HG03354 (cell line): ENCODE data around the gene NCAN.
A peak's percentile ranks its signal among the peaks of the same experiment; 100 is the strongest.
"Not testable (repeated sequence)": the region's sequence is repeated elsewhere in the genome, so short reads cannot be mapped to it uniquely, and the experiment has no call there.

Experiments
- ATAC-seq: cut with Tn5 transposase; IDR thresholded peaks from one replicate; pipeline ENCODE4 v1.9.1; 2021; ENCODE audit warnings: mild to moderate bottlenecking; ENCODE audit not compliant: unreplicated experiment, poor library complexity, severe bottlenecking

NCAN gene

GRCh38 chr19:19223060-19223459 lies 11.3 kb downstream of the NCAN start:
- ATAC-seq, result no peak

DNA sequence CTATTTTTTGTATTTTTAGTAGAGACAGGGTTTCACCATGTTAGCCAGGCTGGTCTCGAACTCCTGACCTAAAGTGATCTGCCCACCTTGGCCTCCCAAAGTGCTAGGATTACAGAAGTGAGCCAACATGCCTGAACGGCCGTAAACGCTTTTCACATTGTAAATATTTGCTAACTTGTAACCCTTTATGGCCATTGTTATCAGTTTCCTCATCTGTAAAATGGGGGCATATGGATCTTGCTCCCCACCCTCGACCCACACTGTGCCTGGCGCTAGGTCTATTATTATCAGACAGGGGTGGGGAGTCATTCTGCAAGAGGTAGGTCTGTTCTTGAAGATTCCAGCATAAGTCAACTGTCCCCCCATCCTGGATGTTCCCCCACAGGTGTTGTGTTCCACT lies 11.9 kb downstream of the NCAN start:
- no peak for ATAC-seq

GRCh38 chr19:19224150-19224851 lies 12.5 kb downstream of the NCAN start:
- ATAC-seq, result no peak

DNA sequence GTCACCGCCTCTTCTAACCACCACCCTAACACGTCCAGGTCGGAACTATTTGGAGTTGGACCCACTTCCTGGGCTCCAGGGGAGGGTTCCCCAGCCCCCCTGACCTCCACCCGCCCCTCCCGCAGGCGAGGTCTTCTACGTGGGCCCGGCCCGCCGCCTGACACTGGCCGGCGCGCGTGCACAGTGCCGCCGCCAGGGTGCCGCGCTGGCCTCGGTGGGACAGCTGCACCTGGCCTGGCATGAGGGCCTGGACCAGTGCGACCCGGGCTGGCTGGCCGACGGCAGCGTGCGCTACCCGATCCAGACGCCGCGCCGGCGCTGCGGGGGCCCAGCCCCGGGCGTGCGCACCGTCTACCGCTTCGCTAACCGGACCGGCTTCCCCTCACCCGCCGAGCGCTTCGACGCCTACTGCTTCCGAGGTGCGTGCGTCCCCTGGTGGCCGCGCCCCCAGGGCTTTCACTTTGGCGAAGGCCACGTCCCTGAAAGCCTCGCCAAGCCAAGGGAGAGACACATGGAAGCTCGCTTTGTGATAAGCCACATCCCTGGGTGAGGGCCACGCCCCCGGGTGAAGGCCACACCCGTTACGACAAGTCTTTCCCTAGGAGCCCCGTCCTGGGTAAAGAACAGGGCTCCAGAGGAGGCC lies 13.2 kb downstream of the NCAN start:
- ATAC-seq, result peak; percentile 57

DNA sequence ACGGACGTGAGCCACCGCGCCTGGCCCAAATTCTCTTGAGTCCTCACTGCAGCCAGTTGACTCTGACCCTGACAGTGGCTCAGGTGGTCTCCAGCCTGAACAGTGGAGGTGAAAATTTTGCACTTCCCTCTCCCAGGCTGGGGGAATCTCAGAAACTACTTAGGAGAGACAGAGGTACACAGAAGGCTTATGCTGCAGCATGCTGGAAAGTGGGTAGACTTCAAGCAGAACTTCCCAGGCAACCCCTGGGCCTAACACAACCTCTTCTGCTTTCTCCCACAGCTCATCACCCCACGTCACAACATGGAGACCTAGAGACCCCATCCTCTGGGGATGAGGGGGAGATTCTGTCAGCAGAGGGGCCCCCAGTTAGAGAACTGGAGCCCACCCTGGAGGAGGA lies 14.4 kb downstream of the NCAN start:
- no peak for ATAC-seq

DNA sequence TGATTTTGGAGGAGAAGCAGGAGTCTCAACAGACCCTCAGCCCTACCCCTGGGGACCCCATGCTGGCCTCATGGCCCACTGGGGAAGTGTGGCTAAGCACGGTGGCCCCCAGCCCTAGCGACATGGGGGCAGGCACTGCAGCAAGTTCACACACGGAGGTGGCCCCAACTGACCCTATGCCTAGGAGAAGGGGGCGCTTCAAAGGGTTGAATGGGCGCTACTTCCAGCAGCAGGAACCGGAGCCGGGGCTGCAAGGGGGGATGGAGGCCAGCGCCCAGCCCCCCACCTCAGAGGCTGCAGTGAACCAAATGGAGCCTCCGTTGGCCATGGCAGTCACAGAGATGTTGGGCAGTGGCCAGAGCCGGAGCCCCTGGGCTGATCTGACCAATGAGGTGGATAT lies 14.9 kb downstream of the NCAN start:
- no peak for ATAC-seq

- no peak for ATAC-seq
These were observed 15.5 kb downstream of the NCAN start for GRCh38 chr19:19227217-19227616.

GRCh38 chr19:19229701-19230100 lies 17.9 kb downstream of the NCAN start:
- no peak for ATAC-seq

GRCh38 chr19:19230999-19231398 lies 19.2 kb downstream of the NCAN start:
- no peak for ATAC-seq

- ATAC-seq, result no peak
These were observed 20.5 kb downstream of the NCAN start for GRCh38 chr19:19232261-19232721.

DNA sequence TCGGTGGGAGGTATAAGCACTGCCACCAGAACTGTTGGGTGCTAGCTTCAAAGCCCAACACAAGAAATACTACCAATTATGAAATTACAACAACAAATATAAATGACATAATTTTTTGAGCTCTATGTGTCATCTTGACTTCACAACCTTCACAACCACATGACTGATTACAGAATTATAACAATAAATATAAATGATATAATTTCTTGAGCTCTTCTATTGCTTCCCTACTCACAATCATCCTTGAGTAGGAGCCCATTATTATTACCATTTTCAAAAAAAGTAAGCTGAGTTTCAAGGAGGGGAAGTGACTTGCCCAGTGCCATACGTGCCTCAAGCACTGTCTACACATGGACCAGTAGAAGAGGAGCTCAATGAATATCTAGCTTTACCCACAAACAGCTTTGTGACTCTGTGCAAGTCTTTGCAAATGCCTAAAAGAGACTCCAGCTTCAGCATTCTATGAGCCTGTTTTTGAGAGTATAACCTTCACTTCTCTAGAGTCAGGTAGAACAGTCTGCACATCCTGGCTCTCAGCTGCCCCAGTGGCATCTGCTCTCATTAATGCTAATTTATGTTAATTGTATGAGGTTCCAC lies 22.6 kb downstream of the NCAN start:
- ATAC-seq, result no peak

DNA sequence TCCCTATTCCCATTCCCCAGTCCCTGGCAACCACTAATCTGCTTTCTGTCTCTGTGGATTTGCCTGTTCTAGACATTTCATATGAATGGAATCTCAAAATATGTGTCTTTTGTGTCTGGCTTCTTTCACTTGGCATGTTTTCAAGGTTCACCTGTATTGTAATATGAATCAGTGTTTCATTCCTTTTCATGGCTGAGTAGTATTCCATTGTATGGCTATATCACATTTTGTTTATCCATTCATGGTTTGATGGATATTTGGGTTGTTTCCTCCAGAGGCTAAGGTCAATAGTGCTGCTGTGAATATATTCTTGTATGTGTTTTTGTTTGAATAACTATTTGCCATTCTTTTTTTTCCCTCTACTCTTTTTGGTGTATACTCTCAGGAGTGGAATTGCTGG lies 24.4 kb downstream of the NCAN start:
- no peak for ATAC-seq

DNA sequence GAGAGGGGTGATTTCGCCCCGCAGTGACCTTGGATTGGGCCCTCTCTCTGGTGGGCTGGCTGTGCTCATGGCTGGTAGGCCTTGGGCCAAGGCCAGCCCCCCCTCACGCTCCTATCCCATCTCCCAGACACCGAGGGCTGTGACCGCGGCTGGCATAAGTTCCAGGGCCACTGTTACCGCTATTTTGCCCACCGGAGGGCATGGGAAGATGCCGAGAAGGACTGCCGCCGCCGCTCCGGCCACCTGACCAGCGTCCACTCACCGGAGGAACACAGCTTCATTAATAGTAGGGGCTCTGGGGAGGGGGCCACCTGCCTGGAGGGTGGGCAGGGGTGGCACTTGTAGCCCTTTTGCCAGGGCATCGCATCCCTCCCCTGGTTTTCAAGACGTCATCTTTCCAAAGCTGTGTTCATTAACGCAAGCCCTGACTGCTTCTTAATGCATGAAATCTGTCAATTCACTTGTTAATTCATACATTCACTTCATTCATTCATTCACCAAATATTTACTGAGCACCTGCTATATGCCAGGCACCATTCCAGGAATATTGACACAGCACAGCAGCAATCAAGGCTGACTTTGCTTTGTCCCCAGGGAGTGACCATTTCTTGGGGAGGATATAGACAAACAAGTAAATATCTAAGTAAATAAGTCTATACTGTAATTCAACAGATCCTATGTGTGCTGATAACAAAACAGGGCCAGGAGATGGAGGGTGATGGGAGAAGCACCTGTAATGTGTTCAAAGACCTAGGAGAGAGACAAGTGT lies 26.6 kb downstream of the NCAN start:
- no peak for ATAC-seq

DNA sequence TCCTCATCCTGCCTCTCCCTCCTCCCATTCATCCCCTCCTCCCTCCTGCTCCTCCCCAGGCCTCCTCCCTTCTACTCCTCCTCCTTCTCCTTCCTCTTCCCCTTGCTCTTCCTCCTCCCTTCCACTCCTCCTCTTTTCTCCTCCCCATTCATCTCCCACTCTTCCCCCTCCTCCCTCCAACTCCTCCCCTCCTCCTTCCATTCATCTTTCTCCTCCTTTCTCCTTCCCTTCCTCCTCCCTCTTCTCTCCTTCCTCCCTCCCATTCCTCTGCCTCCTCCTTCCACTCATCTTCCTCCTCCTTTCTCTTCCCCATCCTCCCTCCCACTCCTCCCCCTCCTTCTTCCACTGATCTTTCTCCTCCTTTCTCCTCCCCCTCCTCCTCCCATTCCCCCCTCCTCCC lies 27.9 kb downstream of the NCAN start:
- ATAC-seq, result no peak

DNA sequence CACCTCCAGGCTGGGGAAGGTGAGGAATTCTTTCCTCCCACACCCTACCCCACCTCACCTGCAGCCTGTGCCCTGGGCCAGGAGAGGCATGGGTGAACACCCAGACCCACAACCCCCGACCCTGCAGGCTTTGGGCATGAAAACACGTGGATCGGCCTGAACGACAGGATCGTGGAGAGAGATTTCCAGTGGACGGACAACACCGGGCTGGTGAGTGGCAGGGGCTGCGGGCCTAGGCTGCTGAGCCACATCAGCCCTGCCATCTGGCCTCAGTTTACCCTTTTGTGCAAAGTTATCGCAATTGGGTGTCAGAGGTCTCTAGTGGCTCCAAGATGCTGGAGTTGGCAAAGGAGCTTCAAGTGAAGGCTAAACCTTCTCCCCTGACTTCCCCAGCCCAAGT lies 28.7 kb downstream of the NCAN start:
- ATAC-seq, result no peak

- ATAC-seq, result no peak
These were observed 38.5 kb downstream of the NCAN start for GRCh38 chr19:19250196-19250801.

- not testable (repeated sequence) for ATAC-seq
These were observed 41.7 kb downstream of the NCAN start for GRCh38 chr19:19253409-19253808.

DNA sequence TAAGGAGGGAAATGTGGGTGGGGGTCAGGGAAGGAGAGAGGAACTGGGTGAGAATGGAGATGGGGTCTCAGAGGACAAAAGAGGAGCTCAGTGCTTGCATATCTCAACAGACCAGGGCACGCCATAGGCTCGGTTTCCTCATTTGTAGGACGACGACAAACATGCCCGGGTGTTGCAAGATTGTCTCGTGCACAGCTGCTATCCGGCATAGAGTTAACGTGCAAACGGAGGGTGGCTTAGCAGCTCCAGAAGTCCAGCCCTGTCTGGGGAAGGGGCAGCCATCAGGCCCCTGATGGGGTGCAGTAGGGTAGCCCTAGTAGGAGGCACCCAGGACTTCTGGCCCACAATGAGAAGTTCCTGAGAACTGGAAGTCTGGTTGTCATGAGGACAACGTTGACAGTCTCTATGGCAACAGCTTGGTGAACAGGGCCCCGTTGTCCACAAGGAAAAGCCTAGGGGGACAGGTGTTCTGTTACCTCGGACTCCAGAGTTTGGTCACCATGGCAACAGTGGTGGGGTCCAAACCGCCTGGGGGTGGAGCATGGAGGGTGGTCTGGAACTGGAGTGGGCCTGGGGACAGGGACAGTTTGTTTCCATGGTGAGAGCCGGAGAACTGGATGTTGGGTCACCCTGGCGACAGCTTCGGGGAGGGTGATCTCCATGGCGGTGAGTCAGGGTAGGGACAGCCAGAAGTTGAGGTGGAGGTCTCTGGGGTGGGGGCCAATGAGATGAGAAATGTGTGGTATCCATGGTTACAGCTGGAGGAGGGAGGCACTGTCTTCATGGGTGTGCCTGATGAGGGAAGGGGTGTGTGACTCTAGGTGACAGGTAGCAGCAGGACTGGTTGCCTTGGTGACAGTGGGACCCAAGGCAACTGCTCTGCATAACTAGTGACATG lies 44.6 kb downstream of the NCAN start:
- no peak for ATAC-seq

- ATAC-seq, result no peak
These were observed 45.4 kb downstream of the NCAN start for GRCh38 chr19:19257137-19257536.
